Right lung (tissue), 5 donors: Measurements from ENCODE around the gene RMI1. TPM values are rescaled to one million over a fixed set of nuclear protein-coding genes. Genes with fewer than 3 reads are reported as not detected.
"Not testable (repeated sequence)": the region's sequence is repeated elsewhere in the genome, so short reads cannot be mapped to it uniquely, and the experiment has no call there.

Experiments used
- DNase-seq, 2 donors: peaks; one replicate each; pipeline ENCODE4 v3.0.0-alpha.2; 2013
- polyA plus RNA-seq, 5 donors: library from polyadenylated mRNA; unstranded; fragments of 120-200 nt; gene quantifications; one replicate each; pipeline versions ENCODE4 v1.2.1 to v1.2.3, GENCODE V29; 2013; ENCODE audit warnings: inconsistent platforms in 1 of 5, low replicate concordance in 1 of 5; ENCODE audit not compliant: insufficient read length in 5 of 5, insufficient read depth in 1 of 5

Gene RMI1
- polyA plus RNA-seq, 5 donors = 10.7 to 19.5 (median 15.2) TPM

- DNase-seq = no peak
Observed at GRCh38 chr9:84002344-84002743, 21.7 kb downstream of the RMI1 start.

DNA sequence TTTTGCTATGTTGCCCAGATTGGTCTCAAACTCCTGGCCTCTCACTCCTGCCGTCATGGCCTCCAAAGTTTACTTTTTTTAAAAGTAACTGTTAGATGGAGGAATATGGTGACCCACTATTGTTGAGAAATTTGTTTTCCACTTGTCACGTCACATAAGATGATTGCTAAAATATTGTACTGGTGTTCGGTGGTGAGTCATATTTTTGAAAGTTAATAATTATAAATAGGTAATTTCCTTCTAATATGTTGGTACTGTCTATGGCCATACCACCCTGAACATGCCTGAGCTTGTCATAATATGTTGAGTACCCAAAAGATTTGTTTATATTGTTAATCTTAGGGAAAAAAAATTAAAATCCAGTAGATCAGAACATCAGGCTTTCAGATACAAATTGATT lies 22.6 kb downstream of the RMI1 start:
- DNase-seq = no peak

DNA sequence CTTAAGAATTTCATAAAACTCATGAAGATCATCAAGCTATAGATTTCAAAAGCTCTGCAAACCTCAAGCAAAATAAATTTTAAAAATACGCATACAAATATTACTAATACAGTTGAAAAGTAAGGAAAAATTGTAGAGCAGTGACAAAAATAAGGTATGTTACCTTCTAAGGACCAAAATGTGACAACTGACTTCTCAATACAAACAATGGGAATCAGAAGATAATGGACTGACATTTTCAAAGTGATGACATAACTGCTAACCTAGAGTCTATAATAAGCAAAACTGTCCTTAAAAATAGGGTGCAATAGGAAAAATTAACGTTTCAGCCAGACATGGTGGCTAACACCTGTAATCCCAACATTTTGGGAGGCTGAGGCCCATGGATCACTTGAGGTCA lies 27.1 kb downstream of the RMI1 start:
- DNase-seq = no peak

DNA sequence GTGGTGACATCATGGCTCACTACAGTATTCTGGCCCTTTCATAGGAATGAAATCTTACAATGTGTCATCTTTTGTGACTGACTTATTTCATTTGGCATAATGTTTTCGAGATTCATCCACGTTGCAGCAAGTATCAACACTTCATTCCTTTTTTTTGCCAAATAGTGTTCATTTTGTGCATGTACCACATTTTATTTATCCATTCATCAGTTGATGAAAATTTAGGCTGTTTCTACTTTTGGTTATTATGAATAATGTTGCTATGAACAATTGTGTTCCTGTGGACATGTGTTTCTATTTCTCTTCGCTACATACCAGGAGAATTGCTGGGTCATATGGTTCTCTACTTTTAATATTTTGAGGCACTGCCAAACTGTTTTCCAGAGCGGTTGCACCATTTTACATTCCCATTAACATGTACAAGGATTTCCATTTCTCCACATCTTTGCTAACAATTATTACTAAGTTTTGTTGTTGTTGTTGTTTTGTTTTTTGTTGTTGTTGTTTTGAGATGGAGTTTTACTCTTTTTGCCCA lies 43.5 kb downstream of the RMI1 start:
- DNase-seq = no peak

- DNase-seq = no peak
Observed at GRCh38 chr9:84027201-84027600, 46.6 kb downstream of the RMI1 start.

- no peak for DNase-seq
Observed at GRCh38 chr9:84031534-84031933, 50.9 kb downstream of the RMI1 start.

DNA sequence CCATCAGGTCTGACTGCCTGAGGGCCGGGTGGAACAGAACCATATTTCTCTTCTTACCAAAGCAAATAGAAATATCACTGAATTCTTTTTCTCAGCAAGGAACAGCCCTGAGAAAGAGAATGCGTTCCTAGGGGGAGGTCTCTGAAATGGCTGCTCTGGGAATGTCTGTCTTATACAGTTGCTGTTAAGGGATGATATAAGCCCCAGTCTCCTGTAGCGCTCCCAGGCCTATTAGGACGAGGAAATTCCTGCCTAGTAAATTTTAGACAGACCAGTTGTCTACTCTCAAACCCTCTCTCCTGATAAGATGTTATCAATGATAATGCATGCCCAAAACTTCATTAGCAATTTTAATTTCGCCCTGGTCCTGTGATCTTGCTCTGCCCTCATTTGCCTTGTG lies 61.3 kb downstream of the RMI1 start:
- DNase-seq = not testable (repeated sequence)

GRCh38 chr9:84045481-84046097 lies 65.0 kb downstream of the RMI1 start:
- no peak for DNase-seq

Other genes with a start within 250 kb of the RMI1 start
- gene GKAP1, start 163.0 kb upstream of the RMI1 start, polyA plus RNA-seq = 10 to 100 TPM; 12.4 to 17.1 (median 15.9) TPM
- gene KIF27, start 59.4 kb upstream of the RMI1 start, polyA plus RNA-seq = 10 to 100 TPM; 12.9 to 22.5 (median 21.0) TPM
- 100 to 1,000 TPM; 760 to 975 (median 894) TPM for gene HNRNPK, start 590 bp upstream of the RMI1 start, polyA plus RNA-seq